Esophagus squamous epithelium (tissue), 4 donors: Measurements from ENCODE around the gene LMF1.

Experiments used
- POLR2A ChIP-seq, 4 donors: fragments of 450-650 bp; IDR thresholded peaks; one replicate each; pipeline ENCODE4 v1.6.1; 2017; ENCODE audit warnings: antibody characterized with exemption in 4 of 4, mild to moderate bottlenecking in 4 of 4, moderate library complexity in 3 of 4
- TF ChIP-seq, protein P1 (sequence below), 6 experiments: fragments of 450-650 bp in 4 of 6; fragments of 200-600 bp in 2 of 6; sonication (generic) in 2 of 6; IDR thresholded peaks; one replicate each; pipeline ENCODE4 v1.5.1; 2016 to 2019; ENCODE audit warnings: antibody characterized with exemption in 6 of 6, mild to moderate bottlenecking in 4 of 6, moderate library complexity in 4 of 6

DNA sequence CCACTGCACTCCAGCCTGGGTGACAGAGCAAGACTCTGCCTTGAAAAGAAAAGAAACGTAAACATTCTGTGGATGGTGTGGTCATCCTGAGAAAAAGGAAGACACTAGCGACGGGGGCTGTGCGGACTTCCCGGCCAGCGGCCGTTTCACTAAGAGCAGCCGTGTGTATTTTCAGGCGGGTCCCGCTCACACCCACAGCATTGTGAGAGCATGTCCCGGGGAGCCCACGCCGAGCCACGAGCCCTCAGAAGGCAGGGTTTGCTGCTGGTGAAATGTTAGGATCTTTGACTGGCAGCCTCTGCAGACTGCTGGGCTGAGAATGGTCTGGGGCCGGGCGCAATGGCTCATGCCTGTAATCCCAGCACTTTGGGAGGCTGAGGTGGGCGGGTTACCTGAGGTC, 40.3 kb downstream of the LMF1 start:
- TF ChIP-seq, protein P1, sequence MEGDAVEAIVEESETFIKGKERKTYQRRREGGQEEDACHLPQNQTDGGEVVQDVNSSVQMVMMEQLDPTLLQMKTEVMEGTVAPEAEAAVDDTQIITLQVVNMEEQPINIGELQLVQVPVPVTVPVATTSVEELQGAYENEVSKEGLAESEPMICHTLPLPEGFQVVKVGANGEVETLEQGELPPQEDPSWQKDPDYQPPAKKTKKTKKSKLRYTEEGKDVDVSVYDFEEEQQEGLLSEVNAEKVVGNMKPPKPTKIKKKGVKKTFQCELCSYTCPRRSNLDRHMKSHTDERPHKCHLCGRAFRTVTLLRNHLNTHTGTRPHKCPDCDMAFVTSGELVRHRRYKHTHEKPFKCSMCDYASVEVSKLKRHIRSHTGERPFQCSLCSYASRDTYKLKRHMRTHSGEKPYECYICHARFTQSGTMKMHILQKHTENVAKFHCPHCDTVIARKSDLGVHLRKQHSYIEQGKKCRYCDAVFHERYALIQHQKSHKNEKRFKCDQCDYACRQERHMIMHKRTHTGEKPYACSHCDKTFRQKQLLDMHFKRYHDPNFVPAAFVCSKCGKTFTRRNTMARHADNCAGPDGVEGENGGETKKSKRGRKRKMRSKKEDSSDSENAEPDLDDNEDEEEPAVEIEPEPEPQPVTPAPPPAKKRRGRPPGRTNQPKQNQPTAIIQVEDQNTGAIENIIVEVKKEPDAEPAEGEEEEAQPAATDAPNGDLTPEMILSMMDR (IDR thresholded peaks at IDR 0.05), result no peak
- TF ChIP-seq POLR2A (IDR thresholded peaks at IDR 0.05), result no peak
